Activated CD4-positive, alpha-beta T cell treated with anti-CD3 and anti-CD28 coated beads for 36 hours (primary cell): ENCODE measurements around the gene ZBTB43. TPM values are rescaled to one million over a fixed set of nuclear protein-coding genes. Genes with fewer than 3 reads are reported as not detected.

Experiments used
- ATAC-seq: fragments of 200-7000 bp; cut with Tn5 transposase; one replicate; pipeline ENCODE4 v1.10.0; 2021; ENCODE audit warnings: mild to moderate bottlenecking, moderate library complexity
- CTCF ChIA-PET: fragments of 350-600 bp; sonication (Branson Sonifier 250); formaldehyde crosslinking; loops from one replicate; lab custom pipeline; 2021; ENCODE audit warnings: antibody characterized with exemption; lab: Charles Lee
- POLR2A ChIA-PET: fragments of 350-600 bp; sonication (Branson Sonifier 250); formaldehyde crosslinking; loops from one replicate; lab custom pipeline; 2021; ENCODE audit warnings: antibody characterized with exemption, inconsistent platforms; lab: Charles Lee
- DNase-seq: peaks from one replicate; pipeline ENCODE4 v3.0.0-alpha.2; 2020
- H3K27ac Mint-ChIP-seq: one replicate; pipeline ENCODE4 v1.8.0; 2021; ENCODE audit warnings: mixed read lengths
- H3K27me3 Mint-ChIP-seq: one replicate; pipeline ENCODE4 v1.8.0; 2021; ENCODE audit warnings: mixed read lengths
- H3K36me3 Mint-ChIP-seq: one replicate; pipeline ENCODE4 v1.8.0; 2021; ENCODE audit warnings: low read depth, mixed read lengths
- H3K4me1 Mint-ChIP-seq: one replicate; pipeline ENCODE4 v1.8.0; 2021; ENCODE audit warnings: mixed read lengths
- H3K4me3 Mint-ChIP-seq: one replicate; pipeline ENCODE4 v1.8.0; 2021; ENCODE audit warnings: mild to moderate bottlenecking, moderate library complexity, mixed read lengths
- H3K9me3 Mint-ChIP-seq: one replicate; pipeline ENCODE4 v1.8.0; 2021; ENCODE audit warnings: low read depth, mixed read lengths
- intact Hi-C, 2 experiments: fragments of 100-400 bp; cut with DNase I in 1 of 2; cut with micrococcal nuclease in 1 of 2; formaldehyde crosslinking; loops; one replicate each; pipeline versions ENCODE4 v1.14.2 to v1.15.1; 2022 to 2024; cut with DNase I, micrococcal nuclease
- total RNA-seq, 2 experiments: library from RNA; stranded (reverse); gene quantifications; one replicate each; pipeline ENCODE4 v1.2.3, GENCODE V29; 2021

ZBTB43 gene
- total RNA-seq, 2 experiments from 2014 or later, result 19.3 to 23.0 TPM

DNA sequence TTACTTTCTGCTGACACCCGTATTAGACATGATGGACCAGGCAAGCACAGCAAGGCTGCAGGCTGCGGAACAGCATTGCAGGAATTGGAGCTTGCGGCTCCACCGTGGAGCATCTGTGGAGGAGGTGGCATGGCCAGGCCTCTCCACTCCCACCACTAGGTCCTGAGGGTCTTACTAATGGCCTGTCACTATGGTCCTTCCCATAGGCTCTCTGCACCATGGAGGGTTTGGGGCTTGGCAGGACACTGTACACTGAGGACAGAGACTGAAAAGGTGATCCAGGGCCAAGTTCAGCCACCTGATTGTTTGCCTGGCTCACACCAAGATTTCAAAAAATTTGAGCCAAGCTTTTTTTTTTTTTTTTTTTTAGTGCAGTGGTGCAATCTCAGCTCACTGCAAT lies 14.3 kb upstream of the ZBTB43 start:
- Mint-ChIP-seq H3K27ac (no peak overlapping the region), H3K27me3 (peaks cover 34% of the 10 kb centered on the region), H3K9me3 (no peaks in the 10 kb centered on the region), H3K4me1 (no peaks in the 10 kb centered on the region), H3K4me3 (no peak overlapping the region), H3K36me3 (no peaks in the 10 kb centered on the region)
- intact Hi-C loops, result no loop called here
- DNase-seq, result no peak
- ATAC-seq, result no peak
- POLR2A ChIA-PET, result no interaction called here
- CTCF ChIA-PET, result interaction anchor here (0.9 to 3.5 kb wide), 4 partner anchors 9 to 87 kb away, joined by 3 to 19 read pairs (median 4); no protein-coding TSS in a partner anchor

DNA sequence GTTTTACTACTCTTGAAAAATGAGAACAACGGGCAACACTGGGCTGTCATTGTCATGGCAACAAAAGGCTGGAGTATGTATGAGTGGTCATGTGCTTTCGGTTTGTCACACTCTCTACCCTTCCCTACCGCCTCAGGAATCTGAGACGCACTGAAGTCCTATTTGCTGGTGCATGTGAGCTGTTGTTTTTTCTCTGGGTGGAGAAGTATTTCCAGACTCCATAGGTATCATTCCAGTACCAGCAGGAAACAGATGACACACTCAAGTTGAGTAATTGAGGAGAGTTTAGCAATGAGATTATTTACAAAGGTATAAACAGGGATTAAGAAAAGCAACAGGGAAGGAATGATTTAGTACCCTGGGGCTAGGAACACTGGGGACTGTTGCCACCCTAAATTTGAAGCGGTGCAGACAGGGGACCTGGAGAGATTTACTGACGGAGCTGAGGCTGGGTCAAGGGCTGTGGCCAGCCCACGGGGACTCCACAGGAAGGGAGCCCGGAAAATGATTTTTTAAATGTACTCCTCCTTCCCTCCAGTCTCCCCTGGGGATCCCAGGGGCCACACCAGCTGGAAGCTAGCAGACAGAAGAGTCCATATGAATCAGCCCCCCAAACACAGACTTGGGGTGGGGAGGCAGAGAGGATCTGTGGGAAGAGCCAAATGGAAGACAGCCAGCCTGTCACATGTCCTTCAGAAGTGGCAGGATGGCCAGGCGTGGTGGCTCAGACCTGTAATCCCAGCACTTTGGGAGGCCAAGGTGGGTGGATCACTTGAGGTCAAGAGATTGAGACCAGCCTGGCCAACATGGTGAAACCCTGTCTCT lies 13.2 kb upstream of the ZBTB43 start:
- ATAC-seq, result no peak
- H3K27ac Mint-ChIP-seq, result no peak overlapping the region
- no peaks in the 10 kb centered on the region for H3K36me3 Mint-ChIP-seq
- no peak overlapping the region for H3K4me3 Mint-ChIP-seq
- no peaks in the 10 kb centered on the region for H3K4me1 Mint-ChIP-seq
- ChIA-PET CTCF (interaction anchor here (1.1 to 3.5 kb wide), 4 partner anchors 10 to 86 kb away, joined by 3 to 19 read pairs (median 4); no protein-coding TSS in a partner anchor), POLR2A (no interaction called here)
- no peak for DNase-seq
- H3K27me3 Mint-ChIP-seq, result peaks cover 32% of the 10 kb centered on the region
- no peaks in the 10 kb centered on the region for H3K9me3 Mint-ChIP-seq
- intact Hi-C loops, result no loop called here

DNA sequence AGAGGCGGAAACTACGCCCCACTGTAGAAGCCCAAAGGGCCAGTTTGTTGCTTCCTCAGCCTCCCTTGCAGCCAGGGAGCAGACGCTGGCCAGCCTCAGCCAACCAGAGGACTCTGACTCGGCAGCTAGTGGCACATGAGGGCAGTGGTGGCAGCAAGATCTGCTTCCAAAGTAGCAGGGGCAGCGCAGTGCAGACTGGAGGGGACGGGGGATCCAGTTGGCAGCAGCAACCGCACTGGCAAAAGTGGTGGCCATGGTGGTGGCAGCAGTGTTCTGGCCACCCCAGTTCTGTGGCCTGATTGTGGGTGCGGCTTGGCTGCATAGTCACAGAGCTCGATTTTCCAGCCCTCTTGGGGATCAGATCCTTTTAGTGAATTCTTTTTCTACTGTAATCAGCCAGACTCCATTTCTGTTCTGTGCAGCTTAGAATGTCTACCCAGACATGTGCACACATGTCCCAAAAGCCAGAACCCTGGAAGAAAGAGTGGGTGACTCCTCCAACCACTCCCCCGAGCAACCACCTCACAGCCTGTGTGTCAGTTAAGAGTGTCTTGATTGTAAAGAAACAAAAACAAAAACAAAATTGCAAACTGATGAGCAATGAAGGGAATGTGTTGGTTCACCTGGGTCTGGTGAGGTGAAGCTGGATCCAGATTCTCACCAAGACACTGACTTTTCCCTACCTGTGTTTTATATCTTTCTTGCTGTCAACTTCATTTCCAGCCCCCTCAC lies 11.0 kb upstream of the ZBTB43 start:
- no peak overlapping the region for H3K27ac Mint-ChIP-seq
- H3K4me3 Mint-ChIP-seq, result no peak overlapping the region
- H3K36me3 Mint-ChIP-seq, result no peaks in the 10 kb centered on the region
- DNase-seq, result no peak
- no peaks in the 10 kb centered on the region for H3K9me3 Mint-ChIP-seq
- H3K27me3 Mint-ChIP-seq, result peaks cover 17% of the 10 kb centered on the region
- no peaks in the 10 kb centered on the region for H3K4me1 Mint-ChIP-seq
- CTCF ChIA-PET, result interaction anchor here (1.0 to 1.1 kb wide), 2 partner anchors 88 to 89 kb away, joined by 3 read pairs; no protein-coding TSS in a partner anchor
- intact Hi-C loops, result no loop called here
- ATAC-seq, result no peak
- POLR2A ChIA-PET, result no interaction called here

DNA sequence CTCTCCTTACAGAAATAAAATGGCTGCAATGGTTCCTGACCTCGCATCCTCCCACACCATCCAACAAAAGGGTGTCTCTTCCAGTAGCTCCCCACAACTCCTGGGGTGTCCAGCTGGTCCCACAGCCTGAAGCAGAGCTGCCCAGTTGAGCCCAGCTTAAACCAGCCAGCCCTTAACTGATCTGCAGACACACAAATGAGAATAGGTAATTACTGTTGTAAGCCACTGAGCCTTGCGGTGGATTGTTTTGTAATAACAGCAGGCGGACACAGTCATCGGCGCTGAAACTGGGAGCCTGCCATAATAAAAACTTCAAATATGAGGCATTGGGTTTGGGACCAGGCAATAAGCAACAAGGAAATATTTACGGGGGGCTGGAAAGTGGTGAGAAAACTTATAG lies 10.4 kb upstream of the ZBTB43 start:
- intact Hi-C loops, result no loop called here
- H3K4me1 Mint-ChIP-seq, result no peaks in the 10 kb centered on the region
- no peak overlapping the region for H3K27ac Mint-ChIP-seq
- no peaks in the 10 kb centered on the region for H3K36me3 Mint-ChIP-seq
- POLR2A ChIA-PET, result interaction anchor here (0.7 kb wide), 1 partner anchor 69 kb away, joined by 7 read pairs; no protein-coding TSS in a partner anchor
- H3K9me3 Mint-ChIP-seq, result no peaks in the 10 kb centered on the region
- no peak overlapping the region for H3K4me3 Mint-ChIP-seq
- DNase-seq (no peak), ATAC-seq (no peak)
- CTCF ChIA-PET, result no interaction called here
- peaks cover 15% of the 10 kb centered on the region for H3K27me3 Mint-ChIP-seq

DNA sequence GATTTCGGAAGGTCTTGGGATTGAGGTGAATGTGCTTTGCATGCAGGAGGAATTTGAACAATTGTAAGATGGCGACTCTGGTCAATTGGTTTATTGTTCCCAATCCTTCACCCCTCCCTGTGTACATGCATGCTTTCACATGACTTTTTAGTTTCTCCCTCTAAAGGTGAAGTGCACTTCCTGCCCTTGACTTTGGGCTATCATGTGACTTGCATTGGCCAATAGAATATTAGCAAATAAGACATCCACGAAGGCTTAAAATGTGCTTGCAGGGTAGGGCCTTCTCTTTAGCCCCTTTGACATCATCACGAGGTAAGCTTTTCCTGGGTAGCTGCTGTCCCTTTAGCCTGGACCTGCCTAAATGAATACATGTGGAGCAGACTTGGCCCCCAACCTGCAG lies 8.1 kb upstream of the ZBTB43 start:
- no peaks in the 10 kb centered on the region for H3K4me1 Mint-ChIP-seq
- ChIA-PET CTCF (no interaction called here), POLR2A (no interaction called here)
- ATAC-seq (no peak), DNase-seq (no peak)
- intact Hi-C loops, result no loop called here
- no peak overlapping the region for H3K27ac Mint-ChIP-seq
- no peaks in the 10 kb centered on the region for H3K9me3 Mint-ChIP-seq
- H3K27me3 Mint-ChIP-seq, result peaks cover 3% of the 10 kb centered on the region
- H3K4me3 Mint-ChIP-seq, result no peak overlapping the region
- H3K36me3 Mint-ChIP-seq, result no peaks in the 10 kb centered on the region

DNA sequence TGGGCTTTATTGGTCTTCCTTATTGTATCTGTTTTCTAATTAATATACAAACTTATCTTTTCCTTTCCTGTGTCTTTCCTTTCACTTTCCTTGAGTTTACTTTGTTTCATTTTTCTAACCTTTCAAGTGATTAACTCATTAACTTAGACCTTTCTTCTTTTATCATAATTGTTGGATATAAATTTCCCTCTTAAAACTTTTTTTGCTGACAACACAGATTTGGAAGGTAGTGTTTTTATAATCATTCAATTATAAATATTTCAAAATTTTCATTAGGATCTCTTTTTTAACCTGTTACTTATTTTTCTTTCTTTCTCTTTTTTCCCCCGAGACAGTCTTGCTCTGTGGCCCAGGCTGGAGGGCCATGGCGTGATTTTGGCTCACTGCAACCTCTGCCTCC lies 6.9 kb upstream of the ZBTB43 start:
- ATAC-seq (no peak), DNase-seq (no peak)
- ChIA-PET CTCF (no interaction called here), POLR2A (no interaction called here)
- Mint-ChIP-seq H3K27me3 (no peaks in the 10 kb centered on the region), H3K9me3 (no peaks in the 10 kb centered on the region), H3K36me3 (no peaks in the 10 kb centered on the region), H3K27ac (no peak overlapping the region), H3K4me1 (no peaks in the 10 kb centered on the region), H3K4me3 (no peak overlapping the region)
- intact Hi-C loops, result no loop called here

DNA sequence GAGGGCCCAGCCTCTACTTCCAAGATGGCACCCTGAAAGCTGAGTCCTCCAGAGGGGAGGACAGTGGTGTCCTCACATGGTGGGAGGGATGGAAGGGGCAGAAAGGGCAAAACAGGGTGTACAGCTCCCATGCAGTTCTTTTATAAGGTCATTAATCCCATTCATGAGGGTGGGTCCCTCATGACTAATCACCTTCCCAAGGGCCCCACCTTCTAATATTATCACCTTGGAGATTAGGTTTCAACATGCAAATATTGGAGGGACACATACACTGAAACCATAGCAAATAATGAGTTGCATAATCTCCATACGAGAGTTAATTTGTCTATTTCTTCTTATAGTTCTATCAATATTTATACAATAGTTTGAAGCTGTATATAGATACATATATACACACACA lies 5.8 kb upstream of the ZBTB43 start:
- CTCF ChIA-PET, result interaction anchor here (0.6 to 1.8 kb wide), 3 partner anchors 94 to 244 kb away, joined by 3 to 7 read pairs (median 5); no protein-coding TSS in a partner anchor
- Mint-ChIP-seq H3K9me3 (no peaks in the 10 kb centered on the region), H3K4me3 (no peak overlapping the region), H3K27ac (no peak overlapping the region), H3K27me3 (no peaks in the 10 kb centered on the region), H3K36me3 (no peaks in the 10 kb centered on the region), H3K4me1 (peaks cover 2% of the 10 kb centered on the region)
- ATAC-seq (no peak), DNase-seq (no peak)
- POLR2A ChIA-PET, result no interaction called here
- intact Hi-C loops, result no loop called here

DNA sequence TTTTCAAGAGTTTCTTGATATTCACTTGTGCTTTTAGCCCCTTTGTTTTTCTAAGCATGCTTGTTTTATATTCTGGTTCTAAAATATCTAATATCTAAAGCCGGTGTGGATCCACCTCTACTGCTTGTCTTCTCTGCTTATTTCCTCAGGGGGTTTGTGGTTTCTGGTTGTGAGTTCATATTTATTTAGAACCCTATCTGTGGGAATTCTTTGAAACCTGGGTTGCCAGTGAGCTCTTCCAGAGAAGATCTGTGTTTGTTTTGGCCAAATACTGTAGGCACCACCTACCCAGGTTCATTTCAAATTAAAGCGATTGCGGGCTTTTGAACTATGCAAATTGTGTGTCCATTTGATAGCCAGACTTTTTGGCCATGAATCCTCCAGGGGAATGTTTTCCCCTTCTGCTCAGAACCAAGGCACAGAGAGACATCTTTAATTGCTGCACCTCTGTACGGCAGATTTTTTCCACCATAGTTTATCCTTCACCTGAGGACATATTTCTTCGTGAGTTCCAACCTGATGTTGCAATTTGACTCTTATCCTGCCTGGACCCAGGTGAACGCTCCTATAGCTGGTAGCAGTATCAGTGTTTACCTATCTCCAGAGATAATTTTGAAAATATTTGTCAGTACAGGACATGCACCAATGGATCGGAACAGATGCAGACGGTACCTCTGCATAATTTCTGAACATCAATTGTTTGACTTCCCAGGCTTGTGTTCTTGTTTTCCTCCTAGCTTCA lies 2.4 kb upstream of the ZBTB43 start:
- H3K9me3 Mint-ChIP-seq, result no peaks in the 10 kb centered on the region

DNA sequence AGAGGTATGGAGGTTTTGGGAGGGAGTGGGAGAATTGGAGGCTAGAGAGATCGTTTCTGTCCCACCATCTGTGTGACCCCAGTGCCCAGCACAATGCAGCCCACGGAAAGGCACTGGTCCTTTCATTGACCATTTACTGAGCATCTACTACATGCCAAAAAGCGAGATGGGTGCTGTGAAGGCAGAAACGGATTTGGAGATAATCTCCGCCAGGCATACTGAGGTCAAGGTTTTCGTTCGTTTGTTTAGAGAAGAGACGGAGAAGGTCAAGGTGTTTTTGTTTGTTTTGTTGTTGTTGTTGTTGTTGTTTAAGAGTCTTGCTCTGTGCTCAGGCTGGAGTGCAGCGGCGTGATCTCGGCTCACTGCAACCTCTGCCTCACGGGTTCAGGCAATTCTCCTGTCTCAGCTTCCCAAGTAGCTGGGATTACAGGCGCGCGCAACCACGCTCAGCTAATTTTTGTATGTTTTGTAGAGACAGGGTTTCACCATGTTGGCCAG lies 593 bp upstream of the ZBTB43 start:
- DNase-seq, result no peak
- ChIA-PET CTCF (interaction anchor here (0.6 to 1.3 kb wide), 4 partner anchors 23 to 483 kb away, joined by 3 to 8 read pairs (median 4); no protein-coding TSS in a partner anchor), POLR2A (interaction anchor here (0.6 kb wide), 2 partner anchors 11 to 128 kb away, joined by 4 to 5 read pairs; no protein-coding TSS in a partner anchor)
- Mint-ChIP-seq H3K9me3 (no peaks in the 10 kb centered on the region), H3K27ac (peak overlapping the region; percentile 96), H3K4me3 (peak overlapping the region; percentile 96), H3K36me3 (peaks cover 11% of the 10 kb centered on the region), H3K4me1 (peaks cover 36% of the 10 kb centered on the region), H3K27me3 (no peaks in the 10 kb centered on the region)
- intact Hi-C loops, result loop anchor here (2.0 to 10.0 kb wide), 5 partner anchors 57 to 1559 kb away; partner anchors contain the start of genes HSPA5 (in 1 of the 2), SLC2A8 (in 1 of the 2), ZBTB34 (in 1 of the 2) and ZNF79 (in 1 of the 2)
- no peak for ATAC-seq

More for the DNA sequence above, 2.4 kb upstream of the ZBTB43 start:
- intact Hi-C loops, result loop anchor here in 1 of 2 experiments (10.0 kb wide), 3 partner anchors 288 to 1558 kb away; partner anchors contain the start of genes HSPA5 and SLC2A8
- ATAC-seq (no peak), DNase-seq (no peak)
- ChIA-PET POLR2A (no interaction called here), CTCF (no interaction called here)
- Mint-ChIP-seq H3K36me3 (peaks cover 11% of the 10 kb centered on the region), H3K27ac (no peak overlapping the region), H3K4me3 (no peak overlapping the region), H3K4me1 (peaks cover 25% of the 10 kb centered on the region), H3K27me3 (no peaks in the 10 kb centered on the region)

DNA sequence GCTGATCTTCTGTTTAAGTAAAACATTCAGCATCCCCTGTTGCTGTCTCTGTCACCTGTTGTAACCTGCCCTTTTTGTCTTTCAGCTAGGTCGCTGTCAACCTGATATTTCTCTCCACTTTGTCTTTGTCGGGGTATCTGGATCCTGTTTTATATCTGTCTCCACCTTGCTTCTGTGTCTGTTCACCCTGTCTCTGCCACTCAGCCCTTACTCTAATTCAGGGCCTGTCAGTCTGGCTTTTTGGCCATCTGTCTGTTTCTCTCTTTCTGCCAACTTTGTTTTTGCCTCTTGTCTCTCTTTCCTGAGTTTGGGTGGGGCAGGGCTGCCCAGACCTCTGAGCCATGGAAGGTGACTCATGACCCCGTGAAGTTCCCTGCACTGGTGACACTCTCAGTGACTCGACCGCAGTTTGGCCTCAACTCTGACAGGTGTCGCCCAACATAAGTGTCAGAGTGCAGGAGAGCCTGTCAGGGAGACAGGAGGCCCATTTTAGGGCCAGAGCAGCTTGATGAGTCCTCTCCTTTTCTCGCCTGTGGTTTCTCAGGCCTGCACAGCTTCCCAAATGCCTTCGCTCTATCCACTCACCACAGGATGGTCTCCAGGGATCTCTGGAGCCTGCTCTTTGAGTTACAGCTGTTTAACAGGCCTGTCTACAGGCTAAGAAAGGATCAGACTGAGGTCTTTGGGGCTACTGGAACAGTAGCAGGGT lies 868 bp downstream of the ZBTB43 start:
- CTCF ChIA-PET, result interaction anchor here (0.8 to 1.4 kb wide), 2 partner anchors 14 to 24 kb away, joined by 3 to 6 read pairs; no protein-coding TSS in a partner anchor
- H3K9me3 Mint-ChIP-seq, result no peaks in the 10 kb centered on the region
- peak overlapping the region; percentile 100 for H3K27ac Mint-ChIP-seq
- DNase-seq (peak; percentile 92), ATAC-seq (peak; percentile 90)
- peaks cover 11% of the 10 kb centered on the region for H3K36me3 Mint-ChIP-seq
- H3K4me3 Mint-ChIP-seq, result peak overlapping the region; percentile 96
- H3K27me3 Mint-ChIP-seq, result no peaks in the 10 kb centered on the region
- POLR2A ChIA-PET, result interaction anchor here (1.3 kb wide), 1 partner anchor 17 kb away, joined by 4 read pairs; no protein-coding TSS in a partner anchor
- H3K4me1 Mint-ChIP-seq, result peaks cover 36% of the 10 kb centered on the region
- intact Hi-C loops, result loop anchor here (1.0 to 10.0 kb wide), 11 partner anchors 14 to 1943 kb away; partner anchors contain the start of genes ZBTB34 (in 2 of the 2), ARPC5L (in 1 of the 2), HSPA5 (in 1 of the 2) and RALGPS1 (in 1 of the 2)
